ENCODE results near the gene NAALADL2.
"Not testable (repeated sequence)": the region's sequence is repeated elsewhere in the genome, so short reads cannot be mapped to it uniquely, and the experiment has no call there.

Gene NAALADL2

DNA sequence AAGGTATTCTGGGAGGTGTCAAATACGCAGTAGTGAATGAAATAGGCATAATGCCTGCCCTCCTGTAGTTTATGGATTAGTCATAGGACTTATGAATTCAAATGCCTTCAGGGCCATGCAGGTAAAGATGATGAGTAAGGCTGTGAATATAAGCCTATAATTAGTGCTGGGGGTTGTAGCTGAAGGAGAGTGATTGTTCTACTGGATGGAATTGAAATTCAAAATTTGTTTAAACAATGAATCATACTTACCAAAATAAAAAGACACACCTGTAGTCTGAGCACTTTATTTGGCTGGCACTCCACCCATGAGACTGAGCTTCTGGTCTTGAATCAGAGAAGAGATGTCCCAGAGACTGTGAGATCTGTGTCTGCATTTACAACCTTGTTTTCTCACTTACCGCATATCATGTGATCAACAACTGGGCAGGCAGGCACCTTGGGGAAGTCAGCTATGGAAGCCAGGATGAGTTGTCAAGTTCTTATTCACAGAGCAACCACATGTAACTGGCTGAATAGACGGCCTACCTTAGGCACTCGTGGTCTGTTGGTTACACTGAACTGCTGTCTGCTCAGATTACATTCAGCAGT, 291.8 kb downstream of the NAALADL2 start:
- DNase-seq: no peak

DNA sequence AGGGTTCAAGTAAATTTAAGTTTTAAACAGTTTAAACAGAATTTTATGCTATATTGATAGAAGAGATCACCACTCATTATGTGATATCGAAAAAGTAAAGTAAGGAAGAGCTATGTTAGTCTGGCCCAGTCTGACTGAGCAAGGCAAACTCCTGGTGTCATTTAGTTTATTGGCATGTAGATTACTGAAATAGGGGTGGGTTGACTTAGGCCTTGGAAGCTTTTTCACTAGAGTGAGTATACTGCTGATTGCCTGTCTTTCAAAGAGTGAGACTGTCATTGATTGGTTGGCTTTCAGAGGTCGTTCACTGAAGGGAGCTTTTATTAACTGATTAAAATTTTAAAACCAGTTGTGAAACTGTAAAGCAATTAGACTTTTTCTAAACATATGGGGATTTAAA, 294.5 kb downstream of the NAALADL2 start:
- no peak for DNase-seq

- no peak for DNase-seq
Observed at GRCh38 chr3:175155172-175155571, 296.0 kb downstream of the NAALADL2 start.

DNA sequence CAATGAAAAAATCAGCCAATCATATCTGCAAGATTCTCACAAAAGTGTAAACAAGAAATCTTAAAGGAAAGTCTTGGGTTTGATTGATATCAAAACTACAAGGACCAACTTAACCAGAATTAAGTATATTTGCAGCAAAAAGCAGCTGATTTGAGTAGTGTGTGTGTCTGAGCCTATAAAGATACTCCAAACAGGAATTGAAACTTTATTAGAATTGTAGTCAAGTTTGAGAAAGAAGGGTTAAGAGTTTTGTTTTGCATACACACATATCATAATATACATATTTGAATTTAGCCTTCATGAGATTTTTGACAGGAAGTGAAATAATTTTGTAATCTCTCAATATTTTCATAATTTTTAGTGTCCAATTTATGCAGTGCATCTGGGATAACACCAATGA, 300.1 kb downstream of the NAALADL2 start:
- no peak for DNase-seq

DNA sequence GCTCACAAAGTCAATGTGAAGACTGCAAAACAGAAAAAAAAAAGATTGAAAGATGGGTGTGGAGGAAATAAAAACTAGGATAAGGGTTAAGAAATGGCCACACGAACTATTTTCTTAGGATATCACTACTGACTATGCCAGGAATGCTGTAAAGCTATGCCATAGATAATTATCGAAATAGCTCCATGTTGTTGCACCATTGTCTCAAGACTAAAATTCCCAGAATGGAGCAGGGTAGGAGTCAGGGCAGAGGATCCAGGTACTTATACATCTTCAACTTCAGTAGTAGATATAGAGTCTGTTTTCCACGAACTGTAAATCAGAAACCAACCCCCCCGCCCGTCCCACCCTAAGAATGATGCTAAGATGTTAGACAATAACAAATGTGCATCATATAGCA, 302.2 kb downstream of the NAALADL2 start:
- DNase-seq: no peak

DNA sequence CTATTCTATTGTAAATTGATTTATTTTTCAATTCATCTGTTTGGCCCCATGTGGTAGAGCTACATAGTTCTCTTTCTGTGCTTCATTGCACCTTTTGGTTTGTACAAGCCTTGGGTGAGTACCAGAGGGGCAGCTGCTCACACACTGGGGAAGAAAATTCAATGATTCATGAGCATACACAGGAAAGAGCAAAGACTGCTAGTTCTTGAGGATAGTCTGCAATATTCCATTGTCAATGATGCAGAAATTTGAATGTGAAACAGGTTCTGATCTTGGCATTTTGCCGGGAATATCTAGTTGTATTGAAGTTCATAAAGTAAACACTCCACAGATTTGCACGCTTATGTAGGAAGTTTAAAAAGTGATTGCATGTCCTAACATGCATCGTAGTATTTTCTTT, 304.6 kb downstream of the NAALADL2 start:
- DNase-seq: no peak

DNA sequence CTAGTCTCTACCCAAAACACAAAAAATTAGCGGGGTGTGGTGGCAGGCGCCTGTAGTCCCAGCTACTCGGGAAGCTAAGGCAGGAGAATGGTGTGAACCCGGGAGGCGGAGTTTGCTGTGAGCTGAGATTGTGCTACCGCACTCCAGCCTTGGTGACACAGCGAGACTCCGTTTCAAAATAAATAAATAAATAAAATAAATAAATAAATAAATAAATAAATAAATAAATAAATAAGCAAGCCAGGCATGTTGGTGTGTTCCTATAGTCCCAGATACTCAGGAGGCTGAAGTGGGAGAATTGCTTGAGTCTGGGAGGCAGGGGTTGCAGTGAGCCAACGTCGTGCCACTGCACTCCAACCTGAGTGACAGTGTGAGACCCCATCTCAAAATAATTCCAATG, 314.0 kb downstream of the NAALADL2 start:
- DNase-seq: not testable (repeated sequence)

GRCh38 chr3:175176556-175176955, 317.4 kb downstream of the NAALADL2 start:
- no peak for DNase-seq

DNA sequence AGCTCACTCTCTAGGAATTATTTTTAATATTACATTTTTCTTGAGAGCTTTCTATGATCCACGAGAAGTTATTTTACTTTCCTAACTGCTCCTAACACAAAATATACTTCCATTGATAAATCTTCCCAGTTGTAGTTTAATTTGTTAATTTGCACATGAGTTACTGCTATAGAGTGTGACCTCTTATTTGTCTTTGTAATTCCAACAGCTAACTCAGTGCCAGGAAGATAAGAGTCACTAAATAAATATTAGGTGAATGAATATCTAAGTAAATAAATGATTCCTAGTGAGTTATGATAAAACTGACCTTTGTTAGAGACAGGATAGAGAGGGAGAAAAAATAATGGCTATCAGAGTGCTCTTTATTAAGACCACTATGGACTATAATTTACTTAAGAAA, 319.9 kb downstream of the NAALADL2 start:
- DNase-seq: no peak

- no peak for DNase-seq
Observed at GRCh38 chr3:175184392-175184791, 325.3 kb downstream of the NAALADL2 start.

DNA sequence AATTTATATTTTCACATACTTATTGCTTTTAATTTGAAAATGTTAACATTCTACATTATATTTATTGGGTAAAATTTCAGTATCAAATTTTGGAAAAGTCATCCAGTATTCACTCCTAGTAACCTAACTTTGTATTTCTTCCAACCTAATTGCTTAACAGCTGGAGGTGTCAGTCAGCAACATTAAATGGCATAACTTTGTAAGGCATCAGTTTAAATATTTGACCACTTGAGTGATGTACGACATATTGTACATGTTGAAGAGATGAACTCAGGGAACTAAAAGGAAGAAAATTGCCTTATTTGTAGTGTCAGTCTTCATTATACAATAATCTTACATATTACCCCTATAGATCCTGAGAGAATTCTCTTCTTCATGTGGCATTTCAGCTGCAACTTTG, 326.8 kb downstream of the NAALADL2 start:
- DNase-seq: no peak

GRCh38 chr3:175186511-175186910, 327.4 kb downstream of the NAALADL2 start:
- no peak for DNase-seq

- DNase-seq: no peak
Observed at GRCh38 chr3:175187586-175187985, 328.5 kb downstream of the NAALADL2 start.

DNA sequence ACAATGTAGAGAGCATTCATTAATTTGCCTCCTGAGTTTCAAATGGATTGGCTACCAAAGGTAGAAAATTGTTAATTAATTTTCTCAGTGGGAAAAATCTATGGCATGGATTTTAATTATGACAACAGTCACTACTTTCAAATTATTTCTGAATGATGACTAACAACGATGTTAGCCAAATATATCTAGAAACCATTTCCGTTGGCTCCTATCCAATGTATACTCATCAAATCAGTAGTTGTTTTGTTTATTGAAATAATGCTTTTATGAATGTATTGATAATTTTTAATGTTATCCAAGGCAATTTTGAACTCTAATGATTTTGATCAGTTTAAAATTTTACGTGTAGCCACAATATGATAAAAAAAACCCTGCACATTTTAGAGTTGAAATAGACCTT, 333.4 kb downstream of the NAALADL2 start:
- no peak for DNase-seq

DNA sequence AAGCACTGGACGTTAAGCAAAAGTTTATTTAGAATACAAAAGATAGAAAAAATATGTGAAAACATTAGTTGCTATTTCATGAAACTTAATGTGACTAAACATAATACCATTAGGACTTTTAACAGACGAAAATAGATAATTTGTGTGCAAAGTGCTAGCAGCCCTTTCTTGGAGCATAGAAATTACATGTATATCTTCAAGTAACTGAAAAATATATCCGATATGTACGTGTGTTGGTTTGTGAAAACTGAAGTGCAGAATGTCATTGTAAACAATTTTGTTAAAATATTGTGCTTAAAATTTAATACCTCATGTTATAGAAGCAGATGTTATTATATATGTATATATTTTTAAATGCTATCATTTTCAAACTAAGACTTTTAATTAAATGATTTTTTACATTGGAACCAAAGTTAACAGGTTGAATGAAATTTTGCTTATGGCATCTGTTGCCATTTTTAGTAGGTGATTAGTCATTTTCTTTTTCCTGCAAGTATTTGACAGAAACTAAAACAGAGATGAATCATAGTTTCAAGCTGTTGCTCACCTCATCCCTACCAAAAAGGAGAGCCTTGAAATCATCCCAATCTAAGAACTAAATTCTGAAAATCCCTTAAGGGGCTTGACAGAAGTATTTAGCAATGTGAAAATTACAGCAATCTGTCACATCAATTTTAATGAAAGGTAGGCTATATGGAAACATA, 334.8 kb downstream of the NAALADL2 start:
- DNase-seq: no peak

GRCh38 chr3:175198991-175199783, 340.1 kb downstream of the NAALADL2 start:
- DNase-seq: no peak

DNA sequence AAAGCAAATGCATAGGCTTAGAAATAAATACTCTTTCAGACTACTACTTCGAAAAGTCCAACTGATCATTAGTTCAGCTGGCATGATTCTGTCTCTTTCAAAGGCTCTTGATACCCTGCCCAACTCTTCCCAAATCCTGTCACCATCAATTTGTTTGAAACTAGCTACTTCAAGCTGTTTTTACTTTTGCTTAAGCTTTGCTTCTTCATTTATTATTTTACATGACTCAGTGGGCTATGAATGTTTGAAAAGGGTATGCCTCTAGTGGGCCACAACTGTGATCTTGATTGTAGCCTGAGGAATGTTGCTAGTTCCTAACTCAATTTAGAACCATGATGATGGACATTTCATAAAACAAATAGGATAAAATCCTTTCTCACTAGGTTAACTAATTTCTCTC, 340.8 kb downstream of the NAALADL2 start:
- DNase-seq: no peak

DNA sequence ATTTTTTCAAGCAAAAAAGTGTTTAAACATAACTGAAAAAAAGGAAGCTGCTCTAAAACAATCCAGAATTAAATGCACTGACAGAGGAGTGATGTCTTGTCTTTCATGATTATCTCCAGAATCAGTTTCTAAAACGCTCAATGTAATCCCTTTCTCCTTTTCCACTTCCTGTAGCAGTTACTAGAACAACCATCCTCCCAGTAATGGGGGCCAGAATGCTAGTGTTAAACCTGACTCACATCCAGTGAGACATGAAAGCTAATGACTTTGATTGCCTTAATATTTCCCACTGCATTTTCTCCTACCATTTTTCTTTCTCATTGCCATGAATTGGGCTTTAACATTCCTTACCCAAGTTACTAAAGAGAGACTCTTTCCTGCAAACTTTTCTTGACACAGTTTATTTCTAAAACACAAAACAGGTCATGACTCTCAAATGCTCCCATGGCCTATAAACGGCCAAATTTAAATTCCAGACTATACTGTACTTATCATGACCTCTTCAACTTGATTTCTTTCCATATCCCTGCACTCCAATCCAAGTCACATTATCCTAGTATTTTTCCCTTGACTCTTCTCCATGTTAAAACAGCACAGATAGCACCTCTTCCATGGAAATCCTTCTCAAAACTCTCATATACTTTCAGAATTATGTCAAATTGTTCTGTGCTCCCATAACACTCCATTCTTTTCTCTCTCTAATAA, 341.4 kb downstream of the NAALADL2 start:
- DNase-seq: no peak

DNA sequence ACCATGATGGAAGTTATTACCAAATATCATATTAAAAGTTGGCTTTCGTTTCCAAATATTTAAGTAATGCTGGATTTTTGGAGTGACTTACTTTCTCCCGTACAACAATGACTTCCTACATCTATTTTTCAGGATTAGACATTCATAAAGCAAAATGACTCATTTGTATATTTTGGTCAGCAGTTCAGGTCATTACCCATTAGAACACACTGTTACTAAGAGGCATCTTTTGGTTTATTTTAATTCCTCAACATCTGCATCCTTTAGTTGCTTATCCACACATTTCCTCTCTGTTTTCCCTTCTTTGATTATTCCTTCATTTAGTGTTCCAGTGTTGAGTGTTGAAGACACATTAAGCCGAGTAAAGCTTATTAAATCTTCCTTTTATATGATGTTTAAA, 348.2 kb downstream of the NAALADL2 start:
- no peak for DNase-seq

GRCh38 chr3:175208326-175208725, 349.2 kb downstream of the NAALADL2 start:
- DNase-seq: no peak

GRCh38 chr3:175211466-175211865, 352.3 kb downstream of the NAALADL2 start:
- DNase-seq: no peak

GRCh38 chr3:175212896-175213295, 353.8 kb downstream of the NAALADL2 start:
- no peak for DNase-seq

GRCh38 chr3:175214216-175214615, 355.1 kb downstream of the NAALADL2 start:
- DNase-seq: no peak

GRCh38 chr3:175215833-175216232, 356.7 kb downstream of the NAALADL2 start:
- DNase-seq: no peak
